Measurements from ENCODE around the gene FAM13A.

GRCh38 chr4:89021684-89022083, 35.3 kb downstream of the FAM13A start:
- no peak for TF ChIP-seq CTCF (IDR thresholded peaks at IDR 0.05)
- TF ChIP-seq POLR2A (IDR thresholded peaks at IDR 0.05): no peak
